Measurements from ENCODE around the gene VAV2. TPM values are rescaled to one million over a fixed set of nuclear protein-coding genes. Genes with fewer than 3 reads are reported as not detected.

VAV2 gene
- polyA plus RNA-seq, 1 of the 3 experiments (the other 2 are of a cell fraction) = 14.9 TPM

GRCh38 chr9:133971121-133971951, 20.8 kb downstream of the VAV2 start:
- Histone ChIP-seq H2AFZ (ENCODE audit: low read depth) (no peak overlapping the region), H3K27me3 (ENCODE audit: insufficient read depth) (no peaks in the 10 kb centered on the region), H3K79me2 (ENCODE audit: insufficient read depth) (peaks cover 100% of the 10 kb centered on the region), H3K36me3 (replicated peaks in 1 of 2; ENCODE audit: control insufficient read depth in 1 of 2, insufficient read depth in 2 of 2, low read length in 1 of 2) (no peaks in the 10 kb centered on the region), H3K27ac (ENCODE audit: low read depth in 2 of 2, low read length in 1 of 2) (peak overlapping the region in 1 of 2 experiments; percentile 62; a peak in 1 of 4 replicates), H4K20me1 (ENCODE audit: insufficient read depth) (peaks cover 97% of the 10 kb centered on the region), H3F3A (replicated peaks; ENCODE audit: insufficient read depth) (peaks cover 4% of the 10 kb centered on the region), H3K4me3 (ENCODE audit: low read depth in 2 of 2, low read length in 1 of 2) (no peak overlapping the region), H3K4me2 (no peak overlapping the region), H3K9me2 (no peaks in the 10 kb centered on the region), H3K9me3 (no peaks in the 10 kb centered on the region), H3K9ac (no peak overlapping the region), H3K4me1 (ENCODE audit: control insufficient read depth in 1 of 2, insufficient read depth in 2 of 2, low read depth in 1 of 2, low read length in 1 of 2) (peaks cover 0 to 59% of the 10 kb centered on the region in 2 experiments; a peak in 1 of 4 replicates)
- ChIA-PET POLR2A (interaction anchor here (1.5 kb wide), 1 partner anchor 22 kb away, joined by 3 read pairs; no protein-coding TSS in a partner anchor), CTCF (interaction anchor here (0.6 kb wide), 1 partner anchor 22 kb away, joined by 3 read pairs; no protein-coding TSS in a partner anchor)
- DNase-seq = peak; percentile 68
- WGBS (ENCODE audit: low lambda C conversion rate) = 90% methylated on average over 5 of the region's 22 CpGs
- TF ChIP-seq SIN3A (IDR thresholded peaks at IDR 0.05; ENCODE audit: borderline replicate concordance, low read depth, low read length) = no peak
- peak; percentile 21; the same call in 1 of the 2 replicates for TF ChIP-seq MXI1 (IDR thresholded peaks at IDR 0.05; ENCODE audit: low read depth, low read length)

GRCh38 chr9:133970581-133971058, 21.5 kb downstream of the VAV2 start:
- ChIA-PET CTCF (no interaction called here), POLR2A (interaction anchor here (1.5 kb wide), 1 partner anchor 23 kb away, joined by 3 read pairs; no protein-coding TSS in a partner anchor)
- H3F3A ChIP-seq (replicated peaks; ENCODE audit: insufficient read depth) = peaks cover 3% of the 10 kb centered on the region
- H4K20me1 ChIP-seq (ENCODE audit: insufficient read depth) = peaks cover 97% of the 10 kb centered on the region
- WGBS (ENCODE audit: low lambda C conversion rate) = 96% methylated on average over 5 of the region's 6 CpGs
- H3K9ac ChIP-seq = no peak overlapping the region
- peaks cover 0 to 59% of the 10 kb centered on the region in 2 experiments; a peak in 1 of 4 replicates for H3K4me1 ChIP-seq (ENCODE audit: control insufficient read depth in 1 of 2, insufficient read depth in 2 of 2, low read depth in 1 of 2, low read length in 1 of 2)
- H3K9me2 ChIP-seq = no peaks in the 10 kb centered on the region
- DNase-seq = no peak
- H3K27ac ChIP-seq (ENCODE audit: low read depth in 2 of 2, low read length in 1 of 2) = peak overlapping the region in 1 of 2 experiments; percentile 62; a peak in 1 of 4 replicates
- H3K79me2 ChIP-seq (ENCODE audit: insufficient read depth) = peaks cover 100% of the 10 kb centered on the region
- no peak overlapping the region for H3K4me2 ChIP-seq
- no peaks in the 10 kb centered on the region for H3K9me3 ChIP-seq
- H3K27me3 ChIP-seq (ENCODE audit: insufficient read depth) = no peaks in the 10 kb centered on the region
- no peak overlapping the region for H3K4me3 ChIP-seq (ENCODE audit: low read depth in 2 of 2, low read length in 1 of 2)
- no peaks in the 10 kb centered on the region for H3K36me3 ChIP-seq (replicated peaks in 1 of 2; ENCODE audit: control insufficient read depth in 1 of 2, insufficient read depth in 2 of 2, low read length in 1 of 2)
- no peak overlapping the region for H2AFZ ChIP-seq (ENCODE audit: low read depth)
- no peak for TF ChIP-seq MEF2A (IDR thresholded peaks at IDR 0.05; ENCODE audit: borderline replicate concordance, low read depth)
- no peak for TF ChIP-seq EP300 (IDR thresholded peaks at IDR 0.05; ENCODE audit: borderline replicate concordance in 1 of 2, low read depth in 1 of 2, low read length in 1 of 2)
- TF ChIP-seq GATA2 (CRISPR knock-in tag; IDR thresholded peaks at IDR 0.05) = no peak
- no peak for TF ChIP-seq POLR2AphosphoS5 (IDR thresholded peaks at IDR 0.05; ENCODE audit: low read depth, low read length)
- no peak for TF ChIP-seq SMC3 (IDR thresholded peaks at IDR 0.05; ENCODE audit: low read depth, low read length)
- TF ChIP-seq TAF1 (IDR thresholded peaks at IDR 0.05; ENCODE audit: borderline replicate concordance, low read depth, low read length) = no peak
- TF ChIP-seq YY1 (IDR thresholded peaks at IDR 0.05; ENCODE audit: low read depth) = no peak
- TF ChIP-seq PBX3 (IDR thresholded peaks at IDR 0.05) = no peak
- TF ChIP-seq RCOR1 (IDR thresholded peaks at IDR 0.05; ENCODE audit: low read length) = no peak
- TF ChIP-seq FOSL2 (IDR thresholded peaks at IDR 0.05; ENCODE audit: borderline replicate concordance, low read depth) = no peak
- TF ChIP-seq NFIC (IDR thresholded peaks at IDR 0.05; ENCODE audit: borderline replicate concordance) = no peak
- no peak for TF ChIP-seq NRF1 (IDR thresholded peaks at IDR 0.05; ENCODE audit: low read depth, low read length)
- no peak for TF ChIP-seq EZH2phosphoT487 (IDR thresholded peaks at IDR 0.05; ENCODE audit: borderline replicate concordance, low read depth)
- no peak for TF ChIP-seq JUND (IDR thresholded peaks at IDR 0.05)
- TF ChIP-seq REST (IDR thresholded peaks at IDR 0.05; ENCODE audit: low read depth, low read length) = no peak
- TF ChIP-seq ELF1 (IDR thresholded peaks at IDR 0.05) = no peak
- no peak for TF ChIP-seq CTCF (IDR thresholded peaks at IDR 0.05)
- TF ChIP-seq USF1 (IDR thresholded peaks at IDR 0.05; ENCODE audit: borderline replicate concordance, low read depth) = no peak

Measured in SK-N-SH (cell line).